Esophagus squamous epithelium (tissue), 4 donors: ENCODE results near the gene BTNL3.

Source experiments
- POLR2A ChIP-seq, 4 donors: fragments of 450-650 bp; IDR thresholded peaks; one replicate each; pipeline ENCODE4 v1.6.1; 2017; ENCODE audit warnings: antibody characterized with exemption in 4 of 4, mild to moderate bottlenecking in 4 of 4, moderate library complexity in 3 of 4
- TF ChIP-seq, protein P1 (sequence below), 6 experiments: fragments of 450-650 bp in 4 of 6; fragments of 200-600 bp in 2 of 6; sonication (generic) in 2 of 6; IDR thresholded peaks; one replicate each; pipeline ENCODE4 v1.5.1; 2016 to 2019; ENCODE audit warnings: antibody characterized with exemption in 6 of 6, mild to moderate bottlenecking in 4 of 6, moderate library complexity in 4 of 6

- TF ChIP-seq, protein P1, sequence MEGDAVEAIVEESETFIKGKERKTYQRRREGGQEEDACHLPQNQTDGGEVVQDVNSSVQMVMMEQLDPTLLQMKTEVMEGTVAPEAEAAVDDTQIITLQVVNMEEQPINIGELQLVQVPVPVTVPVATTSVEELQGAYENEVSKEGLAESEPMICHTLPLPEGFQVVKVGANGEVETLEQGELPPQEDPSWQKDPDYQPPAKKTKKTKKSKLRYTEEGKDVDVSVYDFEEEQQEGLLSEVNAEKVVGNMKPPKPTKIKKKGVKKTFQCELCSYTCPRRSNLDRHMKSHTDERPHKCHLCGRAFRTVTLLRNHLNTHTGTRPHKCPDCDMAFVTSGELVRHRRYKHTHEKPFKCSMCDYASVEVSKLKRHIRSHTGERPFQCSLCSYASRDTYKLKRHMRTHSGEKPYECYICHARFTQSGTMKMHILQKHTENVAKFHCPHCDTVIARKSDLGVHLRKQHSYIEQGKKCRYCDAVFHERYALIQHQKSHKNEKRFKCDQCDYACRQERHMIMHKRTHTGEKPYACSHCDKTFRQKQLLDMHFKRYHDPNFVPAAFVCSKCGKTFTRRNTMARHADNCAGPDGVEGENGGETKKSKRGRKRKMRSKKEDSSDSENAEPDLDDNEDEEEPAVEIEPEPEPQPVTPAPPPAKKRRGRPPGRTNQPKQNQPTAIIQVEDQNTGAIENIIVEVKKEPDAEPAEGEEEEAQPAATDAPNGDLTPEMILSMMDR (IDR thresholded peaks at IDR 0.05): no peak
- TF ChIP-seq POLR2A (IDR thresholded peaks at IDR 0.05): no peak
Measured at GRCh38 chr5:181037365-181037861, 48.8 kb downstream of the BTNL3 start.
